ENCODE data around the gene PTPRA.
A peak's percentile ranks its signal among the peaks of the same experiment; 100 is the strongest.
"Not testable (repeated sequence)": the region's sequence is repeated elsewhere in the genome, so short reads cannot be mapped to it uniquely, and the experiment has no call there.

PTPRA gene

GRCh38 chr20:2889797-2890196 is 16.5 kb downstream of the PTPRA start:
- no peak for DNase-seq

- no peak for DNase-seq
These were observed 17.5 kb downstream of the PTPRA start for GRCh38 chr20:2890742-2891141.

GRCh38 chr20:2891343-2891742 is 18.1 kb downstream of the PTPRA start:
- DNase-seq, result no peak

GRCh38 chr20:2892376-2892775 is 19.1 kb downstream of the PTPRA start:
- DNase-seq, result no peak

GRCh38 chr20:2894221-2894620 is 20.9 kb downstream of the PTPRA start:
- no peak for DNase-seq

- DNase-seq, result not testable (repeated sequence)
These were observed 21.9 kb downstream of the PTPRA start for GRCh38 chr20:2895154-2895553.

- no peak for DNase-seq
These were observed 26.0 kb downstream of the PTPRA start for GRCh38 chr20:2899243-2899642.

- no peak for DNase-seq
These were observed 27.7 kb downstream of the PTPRA start for GRCh38 chr20:2900845-2901592.

- DNase-seq, result no peak
These were observed 29.0 kb downstream of the PTPRA start for GRCh38 chr20:2902291-2902690.

- no peak for DNase-seq
These were observed 29.5 kb downstream of the PTPRA start for GRCh38 chr20:2902818-2903217.

GRCh38 chr20:2903686-2904085 is 30.4 kb downstream of the PTPRA start:
- no peak for DNase-seq

- no peak for DNase-seq
These were observed 34.2 kb downstream of the PTPRA start for GRCh38 chr20:2907519-2907918.

GRCh38 chr20:2909953-2910352 is 36.7 kb downstream of the PTPRA start:
- DNase-seq, result no peak

GRCh38 chr20:2911200-2911599 is 37.9 kb downstream of the PTPRA start:
- DNase-seq, result no peak

- peak; percentile 62 for DNase-seq
These were observed 40.9 kb downstream of the PTPRA start for GRCh38 chr20:2914160-2914559.

GRCh38 chr20:2917266-2917665 is 44.0 kb downstream of the PTPRA start:
- DNase-seq, result no peak

- DNase-seq, result no peak
These were observed 45.1 kb downstream of the PTPRA start for GRCh38 chr20:2918096-2919049.

- DNase-seq, result no peak
These were observed 46.4 kb downstream of the PTPRA start for GRCh38 chr20:2919518-2920245.

- no peak for DNase-seq
These were observed 47.2 kb downstream of the PTPRA start for GRCh38 chr20:2920473-2920872.

- DNase-seq, result peak; percentile 12
These were observed 48.2 kb downstream of the PTPRA start for GRCh38 chr20:2921506-2921905.

- peak; percentile 68 for DNase-seq
These were observed 49.7 kb downstream of the PTPRA start for GRCh38 chr20:2922957-2923356.

GRCh38 chr20:2930538-2930937 is 57.3 kb downstream of the PTPRA start:
- DNase-seq, result peak; percentile 93

GRCh38 chr20:2932498-2932897 is 59.2 kb downstream of the PTPRA start:
- DNase-seq, result peak; percentile 93
